GM18873 (cell line): ENCODE results near the gene TNFRSF25.

Experiments used
- ATAC-seq: cut with Tn5 transposase; IDR thresholded peaks from one replicate; pipeline ENCODE4 v1.9.1; 2021; ENCODE audit warnings: mild to moderate bottlenecking, moderate library complexity, moderate number of reproducible peaks; ENCODE audit not compliant: unreplicated experiment, low FRiP score

Gene TNFRSF25

DNA sequence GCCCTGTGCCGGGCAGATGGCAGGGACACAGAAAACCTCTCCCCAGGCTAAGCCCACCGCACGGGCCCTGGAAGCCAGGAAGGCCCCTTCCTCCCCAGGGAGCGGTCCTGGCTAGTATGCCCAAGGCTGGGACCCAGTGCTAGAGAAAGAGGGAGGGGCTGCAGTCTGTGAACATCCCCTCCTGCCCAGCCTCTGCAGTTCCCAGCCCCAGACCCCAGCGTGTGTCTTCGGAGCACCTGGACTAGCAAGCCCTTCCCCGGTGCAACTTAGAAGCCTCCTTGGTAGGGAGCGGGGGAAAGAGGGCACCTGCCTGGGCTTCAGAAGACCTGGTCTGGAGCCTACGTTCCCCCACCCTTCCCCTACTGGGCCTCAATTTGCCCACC, 23.4 kb upstream of the TNFRSF25 start:
- no peak for ATAC-seq

DNA sequence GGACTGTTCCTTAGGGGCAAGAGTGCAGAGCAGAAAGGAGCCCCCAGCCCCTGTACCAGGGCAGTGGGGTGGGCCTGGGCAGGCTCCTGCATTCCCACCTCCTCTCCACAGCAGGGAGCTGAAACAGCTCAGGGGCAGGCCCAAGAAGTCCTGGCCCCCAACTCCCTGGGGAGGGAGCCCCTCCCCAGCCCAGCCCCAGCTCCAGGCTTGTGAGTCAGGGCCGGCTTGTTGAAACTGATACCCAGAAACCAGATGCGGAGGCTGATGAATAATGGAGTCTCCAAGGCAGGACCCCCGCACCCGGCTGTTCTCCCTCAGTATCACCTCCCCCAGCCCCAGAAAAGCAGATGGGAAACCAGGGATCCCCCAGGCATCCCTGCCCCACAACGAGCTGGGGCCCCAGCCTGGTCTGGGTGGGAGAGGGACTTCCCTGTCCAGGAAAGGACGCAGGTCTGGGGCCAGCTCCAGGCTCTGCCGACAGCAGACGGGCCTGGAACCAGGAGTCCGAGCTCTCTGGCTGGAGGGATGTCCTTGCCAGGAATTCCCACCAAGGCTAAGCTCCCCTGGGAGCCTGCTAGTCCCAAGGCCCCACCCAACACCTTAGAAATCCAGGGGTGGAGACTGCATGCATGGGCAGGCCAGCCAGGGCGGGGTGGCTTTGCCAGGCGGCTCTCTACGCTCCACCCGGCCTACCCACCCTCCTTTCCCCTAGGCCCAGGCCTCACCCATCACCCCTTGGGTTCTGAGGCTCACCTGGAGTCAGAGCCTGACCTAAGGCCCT, 22.8 kb upstream of the TNFRSF25 start:
- ATAC-seq, result no peak

DNA sequence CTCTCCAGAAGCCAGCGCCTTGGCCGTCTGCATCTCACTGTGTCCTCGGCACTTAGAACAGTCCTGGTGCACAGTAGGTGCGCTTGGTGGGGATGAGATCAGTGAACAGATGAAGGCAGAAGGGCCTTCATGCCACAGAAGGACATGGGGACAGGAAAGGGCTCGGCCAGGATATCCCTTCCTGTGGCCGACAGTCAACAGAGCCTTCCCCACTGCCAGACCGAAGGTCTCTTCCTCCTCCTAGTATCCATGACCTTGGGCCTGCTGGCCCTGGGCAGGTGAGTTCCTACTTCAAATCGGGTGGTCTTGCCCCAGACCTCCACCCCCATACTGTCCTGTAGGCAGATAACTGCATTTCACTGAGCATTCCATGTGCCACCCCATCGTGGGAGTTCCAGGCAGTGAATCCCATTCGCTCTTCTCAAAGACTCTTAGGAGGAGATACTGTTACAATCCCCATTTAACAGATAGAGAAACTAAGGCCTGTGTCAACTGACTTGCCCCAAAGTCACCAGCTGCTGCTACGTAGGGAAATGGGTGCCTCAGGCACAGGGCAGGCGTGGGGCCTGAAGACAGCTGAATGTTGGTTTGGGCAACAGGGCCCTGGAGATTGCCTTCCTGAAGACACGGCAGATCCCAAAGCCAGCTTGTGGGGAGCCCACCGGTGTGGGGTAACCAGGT, 22.0 kb upstream of the TNFRSF25 start:
- ATAC-seq, result no peak

DNA sequence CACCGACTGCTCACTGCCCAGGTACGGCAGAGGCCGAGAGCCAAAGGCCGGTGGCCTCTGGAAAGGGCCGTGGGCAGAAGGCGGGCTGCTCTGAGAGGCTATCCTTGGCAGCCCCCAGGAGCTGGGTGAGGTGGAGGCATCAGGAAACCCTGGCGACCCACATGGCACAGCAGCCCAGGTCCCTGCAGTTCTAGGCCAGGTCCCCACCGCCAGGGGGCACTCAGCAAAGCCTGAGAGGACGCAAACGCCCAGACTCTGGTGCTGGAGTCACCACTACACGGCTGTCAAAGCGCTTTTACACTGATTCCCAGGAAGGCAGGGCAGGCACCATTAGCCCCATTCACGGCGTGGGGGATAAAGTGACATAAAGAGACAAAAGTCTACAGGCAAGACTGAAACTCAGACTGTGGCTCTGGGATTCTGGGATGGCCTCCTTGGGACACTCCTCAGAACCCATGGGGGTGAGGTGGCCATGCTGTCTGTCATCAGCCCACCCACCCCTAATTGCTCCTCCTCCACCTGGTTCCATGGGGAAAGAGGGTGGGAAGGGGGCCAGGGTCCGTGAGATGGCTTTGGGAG, 20.5 kb upstream of the TNFRSF25 start:
- no peak for ATAC-seq

DNA sequence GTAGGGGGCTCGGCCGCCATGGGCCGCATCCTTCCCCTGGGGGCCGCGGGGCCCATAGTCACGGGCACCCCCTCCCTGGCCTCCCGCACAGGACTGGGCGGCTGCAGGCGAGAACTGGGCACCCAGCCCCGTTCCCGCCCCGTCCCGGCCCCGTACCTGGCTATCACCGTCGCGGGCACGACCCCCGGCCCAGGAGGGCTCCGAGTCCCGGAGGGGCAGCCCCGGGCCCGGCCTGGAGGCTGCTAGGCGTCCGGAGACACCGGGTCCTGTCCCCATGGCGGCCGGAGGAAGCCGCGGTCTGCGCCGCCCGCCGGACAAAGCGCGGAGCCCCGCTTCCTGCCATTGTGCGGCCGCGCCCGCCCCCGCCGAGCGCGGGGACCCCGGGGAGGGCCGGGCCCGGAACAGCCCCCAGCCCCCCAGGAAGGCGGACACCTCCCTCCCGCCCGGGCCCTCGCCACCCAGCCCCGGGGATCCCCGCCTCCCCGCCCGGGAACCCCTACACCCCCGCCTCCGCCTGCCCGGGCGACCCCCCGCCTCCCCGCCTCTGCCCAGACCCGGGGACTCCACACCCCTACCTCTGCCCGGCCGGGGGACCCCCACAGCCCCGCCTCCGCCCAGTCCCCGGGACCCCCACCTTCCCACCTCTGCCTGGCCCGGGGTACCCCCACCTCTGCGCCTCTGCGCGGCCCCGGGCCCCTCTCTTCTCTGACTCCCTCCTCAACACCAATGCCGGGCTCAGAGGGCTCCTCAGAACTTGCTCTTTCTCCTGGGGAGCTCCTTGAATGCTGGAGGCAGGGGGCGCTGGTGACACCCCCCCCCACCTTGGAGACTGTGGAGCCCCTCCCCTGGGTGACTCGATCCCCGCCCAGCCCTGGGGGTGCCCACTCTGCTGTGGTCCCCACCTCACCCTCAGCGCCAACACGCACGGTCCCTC, 19.5 kb upstream of the TNFRSF25 start:
- no peak for ATAC-seq

DNA sequence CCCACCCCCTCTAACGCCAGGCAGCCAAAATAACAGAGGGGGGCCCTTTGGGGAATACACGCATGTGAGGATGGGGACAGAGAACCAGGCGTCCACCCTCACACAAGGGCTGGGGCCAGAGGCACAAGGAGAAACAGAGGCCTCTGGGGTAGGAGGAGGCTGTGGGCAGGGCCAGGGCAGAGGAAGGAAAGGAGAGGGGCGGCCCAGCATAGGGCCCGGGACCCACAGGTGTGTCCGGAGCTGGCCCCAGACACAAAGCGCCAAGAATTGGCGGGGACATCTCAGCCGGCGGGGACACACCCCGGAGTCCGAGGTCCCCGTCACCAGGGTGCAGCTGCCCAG, 18.8 kb upstream of the TNFRSF25 start:
- ATAC-seq, result no peak

DNA sequence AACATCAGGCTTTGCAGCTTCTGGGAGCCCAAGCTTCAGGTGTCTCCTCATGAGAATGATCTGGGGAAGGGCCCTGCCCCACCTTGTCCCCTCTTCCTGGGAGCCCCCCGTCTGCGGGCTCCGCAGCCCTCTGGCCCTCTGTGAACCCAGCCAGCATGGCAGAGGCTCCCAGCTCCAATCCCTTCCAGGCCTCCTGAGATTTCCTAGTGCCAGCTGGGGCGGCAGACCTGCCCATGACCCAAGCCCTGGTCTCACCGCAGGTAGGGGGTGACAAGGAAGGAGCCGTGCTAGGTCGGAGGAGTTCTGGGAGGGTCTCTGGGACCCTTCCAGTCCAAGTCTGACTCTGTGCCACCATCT, 17.8 kb upstream of the TNFRSF25 start:
- no peak for ATAC-seq

DNA sequence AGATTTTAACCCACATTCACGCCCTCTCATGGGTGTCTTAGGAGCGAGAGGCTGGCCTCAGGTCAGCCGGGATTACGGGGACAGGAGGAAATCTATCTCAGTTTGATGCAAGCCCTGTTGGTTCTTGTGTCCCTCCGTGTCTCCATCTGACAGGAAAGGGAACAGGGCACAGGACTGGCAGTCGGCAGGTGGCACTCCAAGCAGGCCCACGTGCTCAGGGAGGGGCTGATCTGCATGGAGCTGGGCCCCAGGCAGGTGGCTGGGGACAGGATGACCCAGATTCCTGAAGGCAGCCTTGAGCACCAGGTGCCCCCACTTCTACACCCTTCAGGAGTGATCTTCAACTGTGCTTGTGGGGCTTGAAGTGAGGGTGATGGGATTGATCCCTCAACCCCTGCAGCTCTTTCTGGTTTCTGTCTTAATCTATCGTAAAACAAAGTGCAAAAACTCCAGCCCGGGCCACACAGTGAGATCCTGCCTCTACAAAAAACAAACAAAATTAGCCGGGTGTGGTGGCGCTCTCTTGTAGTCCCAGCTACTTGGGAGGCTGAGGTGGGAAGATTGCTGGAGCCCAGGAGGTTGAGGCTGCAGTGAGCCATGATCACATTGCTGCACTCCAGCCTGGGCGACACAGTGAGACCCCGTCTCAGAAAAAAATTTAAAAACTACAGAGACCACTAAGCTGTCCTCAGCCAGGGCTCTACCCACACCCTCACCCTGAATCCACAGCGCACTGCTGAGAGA, 17.2 kb upstream of the TNFRSF25 start:
- ATAC-seq, result no peak

DNA sequence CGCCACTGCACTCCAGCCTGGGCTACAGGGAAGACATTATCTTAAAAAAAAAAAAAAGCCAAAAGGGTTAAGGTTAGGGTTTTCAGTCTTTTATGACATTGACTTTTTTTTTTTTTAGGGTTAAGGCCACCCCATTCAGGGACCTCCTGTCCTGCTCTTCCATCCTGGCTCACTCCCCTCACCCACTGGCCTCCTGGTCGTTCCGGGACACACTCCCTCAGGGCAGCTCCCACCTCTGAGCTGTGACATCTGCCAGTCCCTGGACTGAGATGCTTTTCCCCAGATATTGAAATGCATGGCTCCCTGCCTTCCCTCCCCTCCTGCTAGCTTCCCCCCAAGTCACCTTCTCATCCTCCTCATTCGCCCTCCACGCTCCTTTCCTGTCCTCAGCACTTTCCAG, 15.8 kb upstream of the TNFRSF25 start:
- ATAC-seq, result no peak

DNA sequence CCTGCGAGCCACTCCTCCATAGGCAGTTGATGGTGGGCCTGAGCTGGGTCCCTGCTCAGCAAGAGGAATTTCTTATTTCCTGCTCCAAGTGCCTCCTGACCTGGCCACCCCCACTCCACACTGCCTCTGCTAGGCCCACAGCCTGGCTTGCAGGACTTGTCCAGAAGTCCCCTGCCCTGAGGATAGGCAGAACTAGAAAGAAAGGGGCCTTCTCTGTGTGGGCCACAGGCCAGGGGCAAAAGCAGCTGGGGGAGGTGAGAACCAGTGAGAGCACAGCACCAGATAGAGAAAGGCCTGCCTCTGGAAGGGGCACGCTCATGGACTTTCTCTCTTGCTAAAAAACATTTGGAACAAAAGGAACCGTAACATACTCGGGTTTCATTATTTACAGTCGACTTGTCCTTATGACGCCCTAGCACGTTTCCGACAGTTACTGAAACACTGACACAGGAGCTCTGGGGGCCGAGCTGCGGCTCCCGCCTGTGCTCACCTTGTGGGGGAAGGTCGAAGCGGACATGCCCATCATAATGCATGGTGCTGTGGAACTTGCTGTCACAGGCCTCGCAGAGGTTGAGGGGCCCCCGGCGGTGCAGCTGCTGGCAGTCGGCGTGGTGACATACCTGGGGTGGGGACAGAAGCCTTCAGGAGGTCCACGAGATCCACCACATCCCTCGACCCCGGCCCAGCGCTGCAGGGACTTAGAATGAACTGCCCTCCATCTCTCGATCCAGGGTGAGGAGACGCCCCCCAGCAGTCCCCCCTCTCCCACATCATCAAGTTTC, 11.3 kb upstream of the TNFRSF25 start:
- no peak for ATAC-seq

DNA sequence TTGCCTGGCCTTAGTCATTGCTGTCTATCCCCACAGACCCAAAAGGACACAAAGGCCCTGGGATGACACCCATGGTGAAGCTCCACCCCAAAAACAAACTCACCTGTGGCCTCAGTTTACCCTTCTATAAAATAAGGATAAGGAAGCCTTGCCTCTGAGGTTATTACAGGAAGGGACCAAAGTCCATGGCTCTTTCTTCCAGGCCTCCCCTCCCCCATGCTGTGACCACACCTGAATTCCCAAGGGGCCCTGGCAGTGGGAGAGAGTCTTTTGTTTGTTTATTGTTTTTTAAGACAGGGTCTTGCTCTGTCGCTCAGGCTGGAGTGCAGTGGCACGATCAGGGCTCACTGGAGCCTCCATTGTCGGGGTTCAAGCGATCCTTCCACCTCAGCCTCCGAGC, 10.5 kb upstream of the TNFRSF25 start:
- no peak for ATAC-seq

DNA sequence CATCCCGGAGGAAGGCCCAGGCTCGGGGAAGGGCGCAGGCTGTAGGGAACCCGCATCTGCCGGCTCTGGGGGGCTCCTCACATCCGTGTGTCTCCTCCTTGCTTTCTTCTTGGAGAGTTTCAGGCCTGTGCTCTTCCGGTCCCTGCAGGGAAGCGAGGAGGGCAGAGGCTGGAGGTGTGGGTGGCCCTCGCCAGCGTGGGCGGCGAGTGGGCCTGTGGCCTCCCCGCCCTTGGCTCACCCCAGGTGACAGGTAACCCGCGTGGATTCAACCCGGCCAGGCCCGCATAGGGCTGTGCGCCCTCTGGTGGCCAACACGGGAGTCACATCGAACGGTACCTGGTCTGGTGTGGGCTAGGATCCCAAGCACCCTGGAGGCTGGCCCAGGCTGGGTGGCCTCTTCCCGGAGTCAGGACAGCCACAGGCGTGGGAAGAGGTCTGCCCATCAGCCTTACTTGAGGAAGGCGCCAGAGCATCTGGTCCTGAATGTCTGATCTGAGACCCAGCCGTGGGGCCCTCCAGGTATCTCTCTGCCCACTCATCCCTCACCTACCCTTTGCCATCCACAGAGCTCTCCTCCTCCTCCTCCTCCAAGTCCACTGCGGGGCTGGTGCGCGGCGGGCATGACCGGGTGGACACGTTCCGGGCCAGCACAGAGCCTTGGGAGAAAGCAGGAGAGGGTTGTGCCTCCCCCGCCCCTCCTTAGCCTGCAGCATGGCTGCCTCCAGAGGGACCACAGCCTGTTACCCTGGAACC, 9.6 kb upstream of the TNFRSF25 start:
- no peak for ATAC-seq

DNA sequence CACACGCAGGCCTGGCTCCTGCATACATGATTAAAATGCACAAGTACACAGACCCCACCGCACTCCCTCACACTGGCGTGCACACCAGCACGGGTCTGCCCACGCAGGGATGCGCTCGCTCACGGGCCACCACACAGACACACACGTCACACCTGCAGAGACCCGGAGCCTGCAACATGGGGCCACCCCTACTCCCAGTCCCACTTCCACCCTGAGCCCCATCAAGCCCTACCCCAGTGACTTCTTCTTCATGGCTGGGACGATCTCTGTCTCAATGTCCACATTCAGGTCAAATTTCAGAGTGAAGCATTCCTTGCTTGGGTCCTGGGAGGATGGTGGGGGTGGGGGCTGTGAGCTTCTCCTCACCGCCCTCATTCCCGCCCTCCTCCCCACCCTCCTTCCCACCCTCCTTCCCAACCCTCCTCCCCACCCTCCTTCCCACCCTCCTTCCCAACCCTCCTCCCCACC, 8.9 kb upstream of the TNFRSF25 start:
- no peak for ATAC-seq

DNA sequence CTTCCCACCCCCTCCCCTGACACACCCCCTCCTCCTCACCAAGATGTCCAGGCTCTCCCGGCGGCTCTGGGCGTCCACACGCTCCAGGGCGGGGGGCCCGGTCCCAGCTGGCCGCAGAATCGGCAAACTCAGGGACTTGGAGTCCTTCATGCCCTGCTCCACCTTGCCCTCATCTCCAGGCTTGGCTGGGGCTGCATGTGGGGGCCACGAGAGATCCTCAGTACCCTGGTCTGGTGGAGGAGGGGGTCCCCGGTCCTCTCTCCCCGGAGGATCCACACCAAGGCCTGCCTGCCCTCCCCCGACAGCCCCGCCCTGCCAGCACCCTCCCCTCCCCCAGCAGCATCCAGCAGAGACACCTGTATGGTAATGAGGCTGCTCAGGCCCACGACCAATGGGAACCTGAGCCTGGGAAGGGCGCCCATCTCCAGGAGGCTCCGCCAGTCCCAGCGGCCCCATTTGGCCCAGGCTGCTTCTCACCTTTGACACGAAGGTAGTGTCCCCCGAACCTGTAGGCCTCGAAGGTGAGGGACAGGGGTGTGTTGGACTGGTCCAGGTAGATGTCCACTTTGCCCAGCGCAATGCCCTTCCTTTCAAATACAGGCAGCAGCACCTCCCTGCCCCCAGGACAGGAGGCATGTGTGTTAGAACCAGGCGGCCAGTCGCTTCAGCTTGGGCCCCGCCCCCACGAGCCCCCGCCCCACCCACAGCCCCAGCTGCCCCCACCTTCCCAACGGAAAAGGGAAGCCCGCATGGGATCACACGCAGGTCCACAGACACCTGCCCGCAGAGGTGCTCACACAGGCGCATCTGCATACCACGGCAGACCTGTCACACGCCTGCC, 8.2 kb upstream of the TNFRSF25 start:
- no peak for ATAC-seq

DNA sequence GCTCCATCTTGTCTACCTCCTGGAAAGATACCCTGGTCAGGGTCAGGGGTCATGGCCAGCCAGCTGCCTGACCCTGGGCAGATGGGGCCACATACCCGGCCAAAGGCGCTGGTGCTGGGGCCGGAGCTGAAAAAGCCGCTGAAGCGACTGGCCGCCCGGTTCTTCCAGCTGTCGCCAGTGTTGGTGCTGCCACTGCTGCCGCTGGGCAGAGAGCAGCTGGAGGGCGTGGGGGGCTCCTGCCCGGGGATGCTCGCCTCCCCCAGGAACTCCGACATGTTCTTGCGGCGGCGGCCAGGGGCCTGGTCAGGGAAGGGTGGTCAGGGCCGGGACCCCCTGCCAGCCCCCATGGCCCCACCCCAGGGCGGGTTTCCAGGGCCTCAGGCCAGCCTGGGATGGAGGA, 7.2 kb upstream of the TNFRSF25 start:
- ATAC-seq, result no peak

DNA sequence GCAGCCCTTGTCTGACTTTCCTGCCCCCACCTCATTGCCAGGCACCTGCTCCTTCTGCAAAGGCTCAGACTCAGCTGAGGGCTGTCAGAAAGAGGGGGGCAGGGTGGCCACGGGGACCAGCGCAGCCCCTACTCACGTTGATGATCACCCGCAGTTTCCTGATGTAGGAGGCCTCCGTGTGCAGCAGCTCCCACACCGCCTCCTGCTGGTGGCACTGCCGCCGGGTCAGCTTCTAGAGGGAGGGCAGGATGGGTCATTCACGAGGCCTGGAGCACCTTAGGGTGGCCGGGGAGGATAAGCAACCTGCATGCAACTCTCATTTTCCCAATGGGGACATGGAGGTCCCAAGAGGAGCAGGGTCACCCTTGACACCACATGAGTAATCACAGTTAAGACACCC, 6.4 kb upstream of the TNFRSF25 start:
- no peak for ATAC-seq

DNA sequence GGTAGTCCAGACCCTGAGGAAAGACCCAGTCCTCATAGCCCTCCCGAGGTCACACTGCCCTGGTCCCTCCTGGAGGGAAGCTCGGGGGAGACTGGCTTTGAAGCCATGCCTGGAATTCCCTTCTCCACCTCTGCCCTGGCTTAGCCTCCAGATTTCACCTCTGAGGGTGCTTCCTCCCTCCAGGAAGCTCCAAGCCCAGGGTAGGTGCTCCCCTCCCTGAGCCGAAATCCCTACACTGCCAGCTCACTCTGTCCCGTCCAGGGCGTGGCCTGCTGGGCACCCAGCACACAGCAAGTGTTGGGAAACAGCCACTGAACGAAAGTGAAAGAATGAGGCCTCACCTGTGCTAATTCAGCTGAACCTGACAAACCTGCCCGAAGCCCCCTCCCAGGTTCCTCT, 6.0 kb upstream of the TNFRSF25 start:
- no peak for ATAC-seq
